Measurements from ENCODE around the gene MAN2B2. TPM values are rescaled to one million over a fixed set of nuclear protein-coding genes. Genes with fewer than 3 reads are reported as not detected.

MAN2B2 gene
- total RNA-seq, 1 experiment from 2014 or later: 20.1 TPM

DNA sequence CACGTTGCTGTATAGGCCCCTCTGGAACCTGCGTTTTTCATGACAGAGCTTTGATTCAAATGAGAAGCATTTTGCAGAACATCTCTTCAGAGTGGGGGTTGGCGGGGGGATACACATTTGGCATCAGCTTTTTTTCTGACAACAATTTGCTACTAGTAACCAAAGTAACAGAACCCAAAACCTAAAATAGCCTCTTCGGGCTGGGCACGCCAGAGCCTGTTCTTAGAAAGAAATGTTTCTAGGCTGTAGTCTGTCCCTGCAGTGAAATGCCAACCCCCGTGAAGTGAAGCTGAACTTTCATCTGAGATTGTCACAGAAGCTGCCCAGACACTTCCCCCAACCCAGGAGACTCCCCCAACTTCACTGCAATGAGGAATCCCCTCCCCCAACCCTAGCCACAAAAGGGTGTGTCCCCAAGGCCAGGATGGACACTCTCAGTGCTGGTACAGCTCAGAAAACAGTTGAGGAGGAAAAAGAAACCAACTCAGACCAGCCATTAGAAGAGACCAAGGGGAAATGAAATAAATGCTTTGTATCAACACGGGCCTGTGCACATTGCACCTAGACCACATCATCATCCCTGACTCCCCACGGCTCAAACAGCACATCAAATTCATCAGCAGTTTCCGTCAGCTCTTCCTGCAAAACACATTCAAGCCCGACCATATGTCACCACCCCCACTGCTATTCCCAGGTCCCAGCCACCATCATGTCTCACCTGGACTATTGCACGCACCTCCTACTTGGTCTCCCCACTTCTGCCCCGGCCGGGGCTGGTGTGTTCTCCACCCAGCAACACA, 8.4 kb upstream of the MAN2B2 start:
- no peaks in the 10 kb centered on the region for H4K20me1 ChIP-seq (ENCODE audit: insufficient read depth, low read depth, low read length)
- no peaks in the 10 kb centered on the region for H3K4me1 ChIP-seq (ENCODE audit: low read length)
- H3K9me2 ChIP-seq (replicated peaks; ENCODE audit: insufficient read depth, low read length): no peaks in the 10 kb centered on the region
- H3K9ac ChIP-seq (ENCODE audit: low read length): no peak overlapping the region
- H3K4me2 ChIP-seq (ENCODE audit: low read depth, low read length, poor library complexity, severe bottlenecking): no peak overlapping the region
- H3K9me3 ChIP-seq (ENCODE audit: low read length): no peaks in the 10 kb centered on the region
- no peak overlapping the region for H2AFZ ChIP-seq (ENCODE audit: low read length)
- DNase-seq: no peak
- no peaks in the 10 kb centered on the region for H3K79me2 ChIP-seq (ENCODE audit: low read length)
- no peak overlapping the region for H3K27ac ChIP-seq (ENCODE audit: low read length)
- H3K4me3 ChIP-seq (ENCODE audit: low read length): no peak overlapping the region
- no peaks in the 10 kb centered on the region for H3K27me3 ChIP-seq (ENCODE audit: low read length)
- H3K36me3 ChIP-seq (ENCODE audit: insufficient read depth, low read length): no peaks in the 10 kb centered on the region

- no peaks in the 10 kb centered on the region for H3K4me1 ChIP-seq (ENCODE audit: low read length)
- DNase-seq: no peak
- H3K27me3 ChIP-seq (ENCODE audit: low read length): no peaks in the 10 kb centered on the region
- no peaks in the 10 kb centered on the region for H3K9me2 ChIP-seq (replicated peaks; ENCODE audit: insufficient read depth, low read length)
- no peak overlapping the region for H3K4me2 ChIP-seq (ENCODE audit: low read depth, low read length, poor library complexity, severe bottlenecking)
- H3K79me2 ChIP-seq (ENCODE audit: low read length): no peaks in the 10 kb centered on the region
- H3K4me3 ChIP-seq (ENCODE audit: low read length): no peak overlapping the region
- H3K27ac ChIP-seq (ENCODE audit: low read length): no peak overlapping the region
- H3K9me3 ChIP-seq (ENCODE audit: low read length): no peaks in the 10 kb centered on the region
- no peak overlapping the region for H2AFZ ChIP-seq (ENCODE audit: low read length)
- no peaks in the 10 kb centered on the region for H3K36me3 ChIP-seq (ENCODE audit: insufficient read depth, low read length)
- H3K9ac ChIP-seq (ENCODE audit: low read length): no peak overlapping the region
- H4K20me1 ChIP-seq (ENCODE audit: insufficient read depth, low read depth, low read length): no peaks in the 10 kb centered on the region
Measured at GRCh38 chr4:6567218-6567617, 7.8 kb upstream of the MAN2B2 start.

- H3K36me3 ChIP-seq (ENCODE audit: insufficient read depth, low read length): no peaks in the 10 kb centered on the region
- no peaks in the 10 kb centered on the region for H4K20me1 ChIP-seq (ENCODE audit: insufficient read depth, low read depth, low read length)
- H3K79me2 ChIP-seq (ENCODE audit: low read length): no peaks in the 10 kb centered on the region
Measured at GRCh38 chr4:6568148-6568547, 6.8 kb upstream of the MAN2B2 start.

DNA sequence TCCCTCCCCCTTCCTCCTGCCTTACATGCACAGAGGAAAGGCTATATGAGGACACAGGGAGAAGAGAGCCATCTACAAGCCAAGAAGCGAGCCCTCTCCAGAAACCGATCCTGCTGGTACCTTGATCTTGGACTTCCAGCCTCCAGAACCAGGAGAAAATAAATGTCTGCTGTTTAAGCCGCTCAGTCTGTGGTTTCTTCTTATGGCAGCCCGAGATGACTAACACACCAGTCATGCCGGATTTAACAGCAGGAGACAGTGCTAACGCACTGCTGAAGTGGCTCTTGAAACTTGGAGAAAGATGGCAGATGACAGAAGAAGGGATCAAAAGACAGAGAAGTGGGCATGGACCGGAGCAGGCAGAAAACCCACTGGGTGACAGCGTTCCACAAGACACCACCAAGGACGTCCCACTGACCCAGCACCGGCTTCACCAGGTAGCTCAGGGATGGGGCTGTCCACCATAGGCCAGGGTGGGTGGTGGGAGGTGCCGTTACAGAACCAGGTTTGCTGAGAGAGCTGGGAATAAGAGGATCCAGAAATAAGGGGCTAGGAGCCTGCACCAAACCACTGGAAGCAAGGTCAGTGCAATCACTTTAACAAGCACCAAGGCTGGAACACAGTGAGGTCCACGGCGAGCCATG, 6.2 kb upstream of the MAN2B2 start:
- no peaks in the 10 kb centered on the region for H3K4me1 ChIP-seq (ENCODE audit: low read length)
- no peaks in the 10 kb centered on the region for H3K9me3 ChIP-seq (ENCODE audit: low read length)
- no peaks in the 10 kb centered on the region for H3K27me3 ChIP-seq (ENCODE audit: low read length)
- H3K9me2 ChIP-seq (replicated peaks; ENCODE audit: insufficient read depth, low read length): no peaks in the 10 kb centered on the region
- no peak overlapping the region for H3K4me3 ChIP-seq (ENCODE audit: low read length)
- no peaks in the 10 kb centered on the region for H3K79me2 ChIP-seq (ENCODE audit: low read length)
- no peak for DNase-seq
- H3K27ac ChIP-seq (ENCODE audit: low read length): no peak overlapping the region
- no peak overlapping the region for H3K9ac ChIP-seq (ENCODE audit: low read length)
- no peaks in the 10 kb centered on the region for H3K36me3 ChIP-seq (ENCODE audit: insufficient read depth, low read length)
- H2AFZ ChIP-seq (ENCODE audit: low read length): no peak overlapping the region
- no peak overlapping the region for H3K4me2 ChIP-seq (ENCODE audit: low read depth, low read length, poor library complexity, severe bottlenecking)
- H4K20me1 ChIP-seq (ENCODE audit: insufficient read depth, low read depth, low read length): no peaks in the 10 kb centered on the region

More at GRCh38 chr4:6568148-6568547, 6.8 kb upstream of the MAN2B2 start:
- Histone ChIP-seq H2AFZ (ENCODE audit: low read length) (no peak overlapping the region), H3K9me2 (replicated peaks; ENCODE audit: insufficient read depth, low read length) (no peaks in the 10 kb centered on the region), H3K4me3 (ENCODE audit: low read length) (no peak overlapping the region), H3K27ac (ENCODE audit: low read length) (no peak overlapping the region), H3K4me1 (ENCODE audit: low read length) (no peaks in the 10 kb centered on the region), H3K27me3 (ENCODE audit: low read length) (no peaks in the 10 kb centered on the region), H3K4me2 (ENCODE audit: low read depth, low read length, poor library complexity, severe bottlenecking) (no peak overlapping the region), H3K9ac (ENCODE audit: low read length) (no peak overlapping the region), H3K9me3 (ENCODE audit: low read length) (no peaks in the 10 kb centered on the region)
- DNase-seq: no peak

GRCh38 chr4:6571608-6572007, 3.4 kb upstream of the MAN2B2 start:
- Histone ChIP-seq H3K9ac (ENCODE audit: low read length) (no peak overlapping the region), H3K9me3 (ENCODE audit: low read length) (no peaks in the 10 kb centered on the region), H3K4me1 (ENCODE audit: low read length) (peaks cover 17% of the 10 kb centered on the region), H3K9me2 (replicated peaks; ENCODE audit: insufficient read depth, low read length) (no peaks in the 10 kb centered on the region), H3K36me3 (ENCODE audit: insufficient read depth, low read length) (no peaks in the 10 kb centered on the region), H3K4me3 (ENCODE audit: low read length) (no peak overlapping the region), H2AFZ (ENCODE audit: low read length) (no peak overlapping the region), H3K27ac (ENCODE audit: low read length) (no peak overlapping the region), H4K20me1 (ENCODE audit: insufficient read depth, low read depth, low read length) (no peaks in the 10 kb centered on the region), H3K79me2 (ENCODE audit: low read length) (peaks cover 14% of the 10 kb centered on the region), H3K27me3 (ENCODE audit: low read length) (no peaks in the 10 kb centered on the region), H3K4me2 (ENCODE audit: low read depth, low read length, poor library complexity, severe bottlenecking) (no peak overlapping the region)
- DNase-seq: no peak

- Histone ChIP-seq H3K9me3 (ENCODE audit: low read length) (no peaks in the 10 kb centered on the region), H3K4me2 (ENCODE audit: low read depth, low read length, poor library complexity, severe bottlenecking) (no peak overlapping the region), H2AFZ (ENCODE audit: low read length) (no peak overlapping the region), H3K36me3 (ENCODE audit: insufficient read depth, low read length) (peaks cover 15% of the 10 kb centered on the region), H3K79me2 (ENCODE audit: low read length) (peaks cover 14% of the 10 kb centered on the region), H3K9ac (ENCODE audit: low read length) (no peak overlapping the region), H3K27ac (ENCODE audit: low read length) (no peak overlapping the region), H4K20me1 (ENCODE audit: insufficient read depth, low read depth, low read length) (no peaks in the 10 kb centered on the region), H3K9me2 (replicated peaks; ENCODE audit: insufficient read depth, low read length) (no peaks in the 10 kb centered on the region), H3K4me1 (ENCODE audit: low read length) (peaks cover 17% of the 10 kb centered on the region), H3K4me3 (ENCODE audit: low read length) (no peak overlapping the region), H3K27me3 (ENCODE audit: low read length) (no peaks in the 10 kb centered on the region)
- DNase-seq: no peak
Measured at GRCh38 chr4:6573551-6573950, 1.4 kb upstream of the MAN2B2 start.

- Histone ChIP-seq H3K9ac (ENCODE audit: low read length) (peak overlapping the region; percentile 100), H3K36me3 (ENCODE audit: insufficient read depth, low read length) (peaks cover 18% of the 10 kb centered on the region), H2AFZ (ENCODE audit: low read length) (peak overlapping the region; percentile 98), H4K20me1 (ENCODE audit: insufficient read depth, low read depth, low read length) (no peaks in the 10 kb centered on the region), H3K9me2 (replicated peaks; ENCODE audit: insufficient read depth, low read length) (no peaks in the 10 kb centered on the region), H3K4me2 (ENCODE audit: low read depth, low read length, poor library complexity, severe bottlenecking) (peak overlapping the region; percentile 88), H3K27me3 (ENCODE audit: low read length) (no peaks in the 10 kb centered on the region), H3K9me3 (ENCODE audit: low read length) (no peaks in the 10 kb centered on the region), H3K4me3 (ENCODE audit: low read length) (peak overlapping the region; percentile 100), H3K4me1 (ENCODE audit: low read length) (peaks cover 17% of the 10 kb centered on the region), H3K79me2 (ENCODE audit: low read length) (peaks cover 14% of the 10 kb centered on the region), H3K27ac (ENCODE audit: low read length) (no peak overlapping the region)
- DNase-seq: peak; percentile 53
Measured at GRCh38 chr4:6573986-6574746, 823 bp upstream of the MAN2B2 start.
